ENCODE data around the gene PYCR2.
"Not testable (repeated sequence)": the region's sequence is repeated elsewhere in the genome, so short reads cannot be mapped to it uniquely, and the experiment has no call there.

Gene PYCR2

GRCh38 chr1:225923692-225924555, at the start of gene PYCR2:
Gene PYCR2 (minus strand): TSS chr1:225924250. CDS start chr1:225924110, 140 bp downstream.
- DNase-seq = peak; percentile 98

GRCh38 chr1:225973158-225973557, 49.1 kb upstream of the PYCR2 start:
- peak; percentile 96 for DNase-seq

GRCh38 chr1:225972344-225973152, 48.5 kb upstream of the PYCR2 start:
- no peak for DNase-seq

GRCh38 chr1:225970592-225971157, 46.6 kb upstream of the PYCR2 start:
- not testable (repeated sequence) for DNase-seq

- not testable (repeated sequence) for DNase-seq
Observed at GRCh38 chr1:225969751-225970150, 45.7 kb upstream of the PYCR2 start.

- DNase-seq = no peak
Observed at GRCh38 chr1:225965231-225965630, 41.2 kb upstream of the PYCR2 start.

GRCh38 chr1:225963735-225964530, 39.9 kb upstream of the PYCR2 start:
- no peak for DNase-seq

GRCh38 chr1:225962440-225962975, 38.5 kb upstream of the PYCR2 start:
- DNase-seq = peak; percentile 22

GRCh38 chr1:225961659-225962439, 37.8 kb upstream of the PYCR2 start:
- DNase-seq = no peak

GRCh38 chr1:225958041-225958440, 34.0 kb upstream of the PYCR2 start:
- no peak for DNase-seq

- no peak for DNase-seq
Observed at GRCh38 chr1:225954753-225955152, 30.7 kb upstream of the PYCR2 start.

- DNase-seq = no peak
Observed at GRCh38 chr1:225953315-225953714, 29.3 kb upstream of the PYCR2 start.

- no peak for DNase-seq
Observed at GRCh38 chr1:225950905-225951497, 27.0 kb upstream of the PYCR2 start.

GRCh38 chr1:225949041-225949440, 25.0 kb upstream of the PYCR2 start:
- DNase-seq = no peak

- DNase-seq = no peak
Observed at GRCh38 chr1:225946803-225947202, 22.8 kb upstream of the PYCR2 start.

GRCh38 chr1:225946082-225946620, 22.1 kb upstream of the PYCR2 start:
- no peak for DNase-seq

- no peak for DNase-seq
Observed at GRCh38 chr1:225945564-225945963, 21.5 kb upstream of the PYCR2 start.

- no peak for DNase-seq
Observed at GRCh38 chr1:225944951-225945350, 20.9 kb upstream of the PYCR2 start.

- no peak for DNase-seq
Observed at GRCh38 chr1:225944387-225944786, 20.3 kb upstream of the PYCR2 start.

GRCh38 chr1:225943582-225943981, 19.5 kb upstream of the PYCR2 start:
- DNase-seq = no peak

- DNase-seq = no peak
Observed at GRCh38 chr1:225942574-225942973, 18.5 kb upstream of the PYCR2 start.
